CD4-positive, alpha-beta T cell treated with Interleukin-15 for 4 hours (primary cell): ENCODE results near the gene P2RY6.

Source experiments
- DNase-seq: peaks from one replicate; pipeline ENCODE4 v3.0.0-alpha.2; 2020; ENCODE audit warnings: low spot score

Gene P2RY6

GRCh38 chr11:73335204-73335923, 63.2 kb downstream of the P2RY6 start:
- DNase-seq: peak; percentile 78

DNA sequence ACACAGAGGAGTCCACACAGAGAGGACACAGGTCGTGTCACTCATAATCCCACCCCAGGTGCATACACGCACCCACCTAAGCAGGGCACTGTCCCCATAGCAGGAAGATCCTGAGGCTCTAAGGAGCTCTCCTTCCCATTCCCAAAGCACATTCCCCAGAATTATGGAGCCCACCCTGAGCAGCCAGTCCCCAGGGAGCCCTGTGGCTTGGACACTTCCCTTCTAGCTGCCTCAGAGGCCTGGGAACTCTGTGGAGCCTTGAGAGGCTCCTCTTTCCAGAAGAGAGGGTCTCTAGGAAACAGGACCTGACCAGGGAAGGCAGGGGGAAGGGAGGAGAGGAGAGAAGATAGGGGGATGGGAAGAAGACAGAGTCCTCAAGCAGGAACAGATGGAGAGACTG, 65.7 kb downstream of the P2RY6 start:
- no peak for DNase-seq

DNA sequence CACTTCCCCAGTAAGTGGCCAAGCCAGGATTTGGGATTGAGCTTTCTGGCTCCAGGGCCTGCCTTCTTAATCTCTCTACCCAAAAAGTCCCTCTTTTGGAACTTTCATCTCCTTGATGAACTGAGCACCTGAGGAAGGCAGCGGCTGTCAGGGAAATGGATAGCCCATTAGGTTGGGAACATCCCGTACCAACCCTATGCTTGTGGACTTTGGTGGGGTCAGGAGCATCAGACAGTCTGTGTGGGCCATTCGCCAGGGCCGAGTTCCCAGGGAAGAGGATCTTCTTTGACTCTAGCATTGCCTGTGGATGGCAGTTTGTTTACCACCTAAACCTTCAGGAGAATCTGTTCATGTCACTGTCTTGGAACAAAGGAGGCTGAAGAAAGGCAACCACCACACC, 66.1 kb downstream of the P2RY6 start:
- DNase-seq: no peak

- no peak for DNase-seq
These were observed 68.0 kb downstream of the P2RY6 start for GRCh38 chr11:73340164-73340563.

DNA sequence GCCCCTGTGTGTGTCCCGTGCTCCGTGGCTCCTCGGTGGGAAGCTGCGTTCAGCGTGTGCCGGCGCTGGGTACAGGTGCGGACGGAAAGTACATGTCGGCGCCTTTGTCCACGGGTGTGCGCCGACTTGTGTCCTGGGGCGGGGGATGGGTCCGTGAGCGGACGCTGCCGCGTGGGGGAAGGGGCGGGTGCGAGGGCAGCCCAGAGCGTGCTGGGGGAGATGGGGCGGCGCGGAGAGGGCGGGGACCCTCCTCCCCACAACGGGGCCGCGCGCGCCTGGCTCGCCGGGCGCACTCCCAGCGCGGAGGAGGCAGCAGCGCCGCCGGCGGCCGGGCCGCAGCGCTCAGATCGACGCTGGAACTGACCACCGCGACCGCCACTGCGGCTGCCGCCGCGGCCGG, 70.5 kb downstream of the P2RY6 start:
- DNase-seq: no peak

DNA sequence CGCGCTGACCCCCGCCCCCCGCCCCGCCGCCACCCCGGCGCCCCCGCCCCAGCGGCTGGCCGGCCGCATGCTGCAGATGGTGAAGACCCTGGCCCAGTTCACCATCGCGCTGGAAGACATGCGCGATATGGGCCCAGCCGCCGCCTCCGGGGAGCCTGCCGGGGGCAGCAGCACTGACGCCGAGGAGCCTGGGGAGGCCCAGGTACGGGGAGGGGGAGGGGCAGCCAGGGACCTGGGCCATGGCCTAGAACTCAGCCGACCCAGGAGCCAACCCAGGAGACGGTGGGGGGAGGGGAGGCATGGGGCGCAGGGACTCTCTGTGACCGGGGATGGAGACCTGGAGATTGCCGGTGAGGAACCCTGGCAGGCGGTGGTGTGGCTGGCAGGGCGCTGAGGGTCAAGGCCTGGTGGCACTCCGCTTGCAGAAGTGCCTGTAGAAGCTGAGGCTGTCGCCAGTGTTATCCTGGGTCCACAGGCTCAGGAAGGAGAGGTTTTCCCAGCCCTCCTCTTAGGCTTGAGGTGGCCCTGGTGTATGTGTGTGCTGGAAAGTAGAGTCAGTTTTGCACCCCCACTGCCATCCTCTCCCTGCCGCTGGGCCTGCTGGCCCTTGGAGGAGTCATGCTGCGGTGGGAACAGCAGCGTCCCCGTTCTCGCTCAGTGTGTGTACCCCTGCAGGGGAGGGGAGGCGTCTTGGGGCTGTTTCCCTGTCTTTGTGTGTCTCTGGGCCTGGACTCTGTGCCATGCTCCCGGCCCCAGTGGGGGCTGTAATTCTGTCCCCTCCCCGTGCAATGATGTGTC, 71.1 kb downstream of the P2RY6 start:
- no peak for DNase-seq

- no peak for DNase-seq
These were observed 72.1 kb downstream of the P2RY6 start for GRCh38 chr11:73344191-73344607.

DNA sequence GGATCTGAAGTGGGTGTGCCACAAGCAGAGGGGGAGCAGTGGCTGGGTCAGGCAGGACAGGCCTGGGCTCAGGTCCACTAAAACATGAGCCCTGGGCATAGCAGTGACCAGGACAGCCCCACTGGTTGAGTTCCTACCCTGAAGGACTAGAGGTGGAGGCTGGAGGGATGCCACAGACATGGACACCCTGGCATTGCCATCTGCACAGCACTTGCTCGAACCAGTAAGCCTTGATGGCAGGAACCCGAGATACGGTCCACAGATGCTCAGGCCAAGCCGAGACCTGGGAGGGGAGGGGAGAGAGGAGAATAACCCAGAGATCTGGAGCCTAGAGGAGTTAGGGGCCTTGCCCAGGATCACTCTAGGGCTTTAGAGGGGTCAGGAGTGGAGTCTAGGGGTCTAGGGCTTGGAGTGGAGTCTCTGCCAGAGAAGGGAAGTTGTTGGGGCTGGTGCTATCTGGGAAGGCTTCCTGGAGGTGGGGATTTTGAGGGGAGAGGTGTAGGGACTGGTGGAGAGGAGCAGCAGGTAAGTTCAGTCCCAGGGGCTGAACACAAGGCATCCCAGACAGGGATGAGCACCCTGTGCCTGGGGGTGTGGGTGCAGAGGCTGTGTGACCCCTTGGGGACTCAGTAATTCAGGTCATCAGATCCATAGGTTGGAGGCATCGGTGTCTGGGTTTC, 73.5 kb downstream of the P2RY6 start:
- no peak for DNase-seq

- DNase-seq: no peak
These were observed 74.2 kb downstream of the P2RY6 start for GRCh38 chr11:73346186-73346935.

DNA sequence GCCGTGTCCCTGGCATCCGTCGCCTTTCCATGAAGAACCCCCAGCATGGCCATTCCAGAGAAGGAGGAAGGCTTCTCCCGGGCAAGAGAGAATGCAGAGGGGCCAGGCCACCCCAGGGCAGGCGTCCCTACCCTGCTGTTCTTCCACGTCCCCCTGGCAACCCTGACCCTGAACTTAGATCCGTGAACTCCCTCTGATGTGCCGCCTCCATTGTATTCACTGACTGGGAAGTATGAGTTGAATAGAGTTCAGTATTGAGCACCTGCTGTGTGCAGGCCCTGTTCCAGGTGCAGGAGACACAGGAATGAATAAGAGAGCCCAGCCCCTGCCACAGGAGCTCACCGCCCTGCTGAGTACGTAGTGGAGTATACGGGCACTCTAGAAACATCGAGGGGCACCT, 74.9 kb downstream of the P2RY6 start:
- DNase-seq: no peak
